ENCODE data around the gene SRGAP2B.
"Not testable (repeated sequence)": the region's sequence is repeated elsewhere in the genome, so short reads cannot be mapped to it uniquely, and the experiment has no call there.

The SRGAP2B gene

DNA sequence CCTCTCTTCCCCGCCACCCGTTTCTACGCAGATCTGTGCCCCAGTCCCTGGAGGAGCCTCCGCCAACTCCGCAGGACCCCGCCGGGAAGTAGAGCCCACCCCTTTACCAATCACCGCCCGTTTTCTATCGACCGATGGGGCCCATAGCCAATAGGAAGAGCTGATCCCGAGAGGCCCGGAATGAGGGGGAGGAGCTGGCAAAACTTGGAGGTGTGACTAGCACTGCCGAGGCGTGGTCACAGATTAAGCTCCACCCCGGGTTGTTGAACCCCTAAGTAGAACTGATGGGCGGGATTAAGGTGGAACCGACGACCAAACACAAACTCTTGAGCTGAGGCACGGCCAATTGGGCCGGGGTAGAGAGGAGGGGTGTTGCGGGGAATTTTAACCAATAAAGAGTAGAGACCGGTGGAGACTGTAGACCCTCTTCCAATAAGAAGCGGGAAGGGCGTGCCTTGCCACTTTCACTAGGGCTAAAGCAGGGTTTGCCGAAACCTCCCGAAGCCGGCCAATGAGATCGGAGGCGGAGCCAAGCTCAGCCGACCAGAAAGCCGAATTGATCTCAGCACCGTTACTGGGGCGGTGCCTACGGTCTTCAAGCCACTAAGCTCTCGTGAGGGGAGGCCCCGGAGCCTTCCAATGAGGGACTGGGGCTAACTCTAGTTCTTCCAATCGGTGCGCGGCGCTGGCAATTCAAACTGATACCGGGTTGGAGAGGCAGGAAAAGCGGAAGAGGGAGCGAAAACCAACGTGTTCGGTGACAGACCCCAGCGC lies at the start of gene SRGAP2B, which contains the start of gene FAM72D:
TSS of gene SRGAP2B (minus strand) at position 45 of the 774 bp plus-strand sequence. CDS start 2,427 bp downstream, outside the sequence.
TSS of gene FAM72D (plus strand) at position 691 of the 774 bp plus-strand sequence. CDS start 874 bp downstream, outside the sequence.
- TF ChIP-seq, protein P1, sequence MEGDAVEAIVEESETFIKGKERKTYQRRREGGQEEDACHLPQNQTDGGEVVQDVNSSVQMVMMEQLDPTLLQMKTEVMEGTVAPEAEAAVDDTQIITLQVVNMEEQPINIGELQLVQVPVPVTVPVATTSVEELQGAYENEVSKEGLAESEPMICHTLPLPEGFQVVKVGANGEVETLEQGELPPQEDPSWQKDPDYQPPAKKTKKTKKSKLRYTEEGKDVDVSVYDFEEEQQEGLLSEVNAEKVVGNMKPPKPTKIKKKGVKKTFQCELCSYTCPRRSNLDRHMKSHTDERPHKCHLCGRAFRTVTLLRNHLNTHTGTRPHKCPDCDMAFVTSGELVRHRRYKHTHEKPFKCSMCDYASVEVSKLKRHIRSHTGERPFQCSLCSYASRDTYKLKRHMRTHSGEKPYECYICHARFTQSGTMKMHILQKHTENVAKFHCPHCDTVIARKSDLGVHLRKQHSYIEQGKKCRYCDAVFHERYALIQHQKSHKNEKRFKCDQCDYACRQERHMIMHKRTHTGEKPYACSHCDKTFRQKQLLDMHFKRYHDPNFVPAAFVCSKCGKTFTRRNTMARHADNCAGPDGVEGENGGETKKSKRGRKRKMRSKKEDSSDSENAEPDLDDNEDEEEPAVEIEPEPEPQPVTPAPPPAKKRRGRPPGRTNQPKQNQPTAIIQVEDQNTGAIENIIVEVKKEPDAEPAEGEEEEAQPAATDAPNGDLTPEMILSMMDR (IDR thresholded peaks at IDR 0.05), result not testable (repeated sequence)

Data from LNCAP (cell line).